Stomach (tissue), 4 donors: ENCODE data around the gene ZNF384.

Experiments used
- CTCF ChIP-seq, 7 experiments: fragments of 450-650 bp in 4 of 7; fragments of 200-600 bp in 3 of 7; sonication (generic) in 3 of 7; IDR thresholded peaks; one replicate each; pipeline ENCODE4 v1.5.1; 2016 to 2019; ENCODE audit warnings: antibody characterized with exemption in 7 of 7, control low read depth in 2 of 7, mild to moderate bottlenecking in 1 of 7
- EP300 ChIP-seq: sonication (generic); formaldehyde crosslinking; IDR thresholded peaks from one replicate; pipeline ENCODE4 v1.6.1; 2017; ENCODE audit warnings: antibody characterized with exemption
- POLR2A ChIP-seq, 4 donors: fragments of 450-650 bp; IDR thresholded peaks; one replicate each; pipeline ENCODE4 v1.6.1; 2016; ENCODE audit warnings: antibody characterized with exemption in 4 of 4, control low read depth in 2 of 4, mild to moderate bottlenecking in 1 of 4, moderate library complexity in 1 of 4
- POLR2AphosphoS5 ChIP-seq, 3 donors: sonication (generic); formaldehyde crosslinking; IDR thresholded peaks; one replicate each; pipeline ENCODE4 v1.6.1; 2016; ENCODE audit warnings: antibody characterized with exemption in 3 of 3

GRCh38 chr12:6688543-6688998 is 604 bp downstream of the ZNF384 start:
- TF ChIP-seq CTCF (IDR thresholded peaks at IDR 0.05) (no peak), POLR2A (IDR thresholded peaks at IDR 0.05) (no peak), EP300 (no peak), POLR2AphosphoS5 (IDR thresholded peaks at IDR 0.05) (no peak)
